Sigmoid colon (tissue), 7 donors: ENCODE results near the gene TNRC6A. TPM values are rescaled to one million over a fixed set of nuclear protein-coding genes. Genes with fewer than 3 reads are reported as not detected.

ENCODE experiments used
- DNase-seq: peaks from one replicate; pipeline ENCODE4 v3.0.0-alpha.2; 2019
- H3K27ac ChIP-seq, 4 donors: fragments of 200-600 bp; sonication (generic); one replicate each; pipeline ENCODE4 v1.5.1; 2016 to 2019; ENCODE audit warnings: mild to moderate bottlenecking in 1 of 4
- H3K27me3 ChIP-seq, 3 donors: fragments of 200-600 bp; sonication (generic); one replicate each; pipeline ENCODE4 v1.5.1; 2019; ENCODE audit warnings: mild to moderate bottlenecking in 1 of 3
- H3K36me3 ChIP-seq, 4 donors: fragments of 200-600 bp; sonication (generic); one replicate each; pipeline ENCODE4 v1.5.1; 2016 to 2019
- H3K4me1 ChIP-seq, 4 donors: fragments of 200-600 bp; sonication (generic); one replicate each; pipeline ENCODE4 v1.5.1; 2017 to 2019
- H3K4me3 ChIP-seq, 4 donors: fragments of 200-600 bp; sonication (generic); one replicate each; pipeline ENCODE4 v1.5.1; 2017 to 2019; ENCODE audit warnings: mild to moderate bottlenecking in 2 of 4, moderate library complexity in 1 of 4
- H3K9me3 ChIP-seq, 4 donors: fragments of 200-600 bp in 3 of 4; sonication (generic) in 3 of 4; one replicate each; pipeline versions ENCODE4 v1.5.1 to v1.6.1; 2013 to 2019
- CTCF ChIP-seq, 4 experiments: fragments of 450-650 bp in 3 of 4; fragments of 200-600 bp in 1 of 4; IDR thresholded peaks; one replicate each; pipeline ENCODE4 v1.5.1; 2016 to 2019; ENCODE audit warnings: antibody characterized with exemption in 4 of 4, mild to moderate bottlenecking in 3 of 4, moderate library complexity in 2 of 4
- EP300 ChIP-seq, 4 donors: sonication (generic); formaldehyde crosslinking; IDR thresholded peaks; one replicate each; pipeline ENCODE4 v1.6.1; 2017; ENCODE audit warnings: antibody characterized with exemption in 4 of 4
- POLR2A ChIP-seq, 2 donors: fragments of 450-650 bp; IDR thresholded peaks; one replicate each; pipeline ENCODE4 v1.6.1; 2016; ENCODE audit warnings: antibody characterized with exemption in 2 of 2, mild to moderate bottlenecking in 2 of 2, moderate library complexity in 2 of 2
- POLR2AphosphoS5 ChIP-seq, 4 donors: sonication (generic); formaldehyde crosslinking; IDR thresholded peaks; one replicate each; pipeline ENCODE4 v1.6.1; 2017; ENCODE audit warnings: antibody characterized with exemption in 4 of 4
- WGBS, 2 donors: extraction: QIAGEN DNeasy Blood & Tissue Kit; methylation state at CpG; one replicate each; pipeline ENCODE4 v1.1.7; 2013; 5-methylcytosine and 5-hydroxymethylcytosine counted together
- intact Hi-C: fragments of 100-400 bp; cut with DNase I; formaldehyde crosslinking; loops from one replicate; pipeline ENCODE4 v1.15.1; 2023
- polyA plus RNA-seq, 3 donors: library from polyadenylated mRNA; stranded (reverse); fragments of 200-250 nt; gene quantifications; one replicate each; pipeline ENCODE4 v1.2.3, GENCODE V29; 2013
- total RNA-seq, 4 donors: library from RNA; depleted of rRNA; stranded (reverse); fragments of >200 nt; gene quantifications; one replicate each; pipeline ENCODE4 v1.1.0, GENCODE V29; 2016
- donor health status: healthy with polysubstance abuse.
- donor health status: Bipolar disorder and iron deficiency.
- donor health status: healthy.

Gene TNRC6A
- total RNA-seq, result 100 to 1,000 TPM in 1 of 4 donors, 10 to 100 TPM in 3; 42.8 to 129 (median 64.9) TPM
- polyA plus RNA-seq, result 10 to 100 TPM in 1 of 3 donors, 1 to 10 TPM in 2; 4.6 to 18.9 (median 5.4) TPM

DNA sequence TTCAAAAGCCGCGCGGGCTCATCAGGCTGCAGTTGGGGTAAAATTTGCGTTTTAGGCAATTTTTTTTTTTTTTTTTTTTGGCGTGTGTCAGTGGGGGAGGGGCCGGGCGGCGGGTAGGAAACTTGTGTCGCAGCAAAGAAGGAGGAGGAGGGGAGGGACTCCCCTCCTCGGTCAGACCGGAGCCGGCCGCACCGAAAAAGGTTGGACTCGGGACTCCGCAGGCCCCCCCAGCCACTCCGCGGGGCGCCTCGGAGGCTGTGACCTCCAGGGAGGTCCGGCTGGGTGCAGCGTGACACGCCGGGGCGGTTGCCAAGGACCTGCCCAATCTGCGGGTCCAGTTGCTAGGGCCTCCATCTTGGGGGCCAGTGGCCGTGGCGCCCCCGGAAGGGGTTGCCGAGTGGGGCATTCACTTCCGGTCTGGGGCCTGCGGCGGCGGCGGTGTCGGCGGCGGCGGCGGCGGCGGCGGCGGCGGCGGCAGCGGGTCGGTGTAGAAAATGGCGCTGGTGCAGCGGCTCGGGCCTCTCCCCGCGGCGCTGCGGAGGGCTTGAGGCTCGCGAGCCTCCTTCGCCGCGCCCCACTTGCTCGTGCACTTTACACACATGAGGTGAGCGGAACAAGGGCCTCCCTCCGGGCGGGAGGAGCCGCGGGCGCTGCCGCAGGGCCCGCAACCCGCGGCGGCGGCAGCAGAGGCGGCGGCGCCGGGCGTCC, at the start of gene TNRC6A:
Gene TNRC6A (plus strand): TSS at position 409 of the 708 bp plus-strand sequence. CDS start 191 bp downstream, at position 600.
- peak within 1 kb of the TSS; percentile 94 to 98 (median 96) for H3K27ac ChIP-seq
- H3K27me3 ChIP-seq, result no peaks in the 10 kb centered on the region
- DNase-seq, result peak; percentile 96
- WGBS, 2 donors, result 0% methylated on average over 78 of the region's 78 CpGs
- peaks cover 0 to 42% (median 36%) of the 10 kb centered on the region in 4 donors for H3K4me1 ChIP-seq
- H3K9me3 ChIP-seq, result no peaks in the 10 kb centered on the region
- peaks cover 0 to 12% (median 3%) of the 10 kb centered on the region in 4 donors for H3K36me3 ChIP-seq
- intact Hi-C loops, result loop anchor here (1.0 to 2.0 kb wide), 2 partner anchors 29 to 60 kb away; no protein-coding TSS in a partner anchor
- no peak for TF ChIP-seq CTCF (IDR thresholded peaks at IDR 0.05)
- peak; percentile 83 to 94 (median 87) for TF ChIP-seq POLR2AphosphoS5 (IDR thresholded peaks at IDR 0.05)
- peak; percentile 60 to 66 for TF ChIP-seq POLR2A (IDR thresholded peaks at IDR 0.05)
- TF ChIP-seq EP300 (IDR thresholded peaks at IDR 0.05), result no peak
- peak within 1 kb of the TSS; percentile 78 to 82 (median 79) for H3K4me3 ChIP-seq

- Histone ChIP-seq H3K4me1 (peaks cover 0 to 17% (median 13%) of the 10 kb centered on the region in 4 donors), H3K36me3 (no peaks in the 10 kb centered on the region), H3K27me3 (no peaks in the 10 kb centered on the region), H3K4me3 (no peak overlapping the region), H3K9me3 (no peaks in the 10 kb centered on the region), H3K27ac (no peak overlapping the region)
- no peak for DNase-seq
- 64 to 66% methylated on average over 6 of the region's 6 CpGs for WGBS, 2 donors
- intact Hi-C loops, result no loop called here
- TF ChIP-seq POLR2AphosphoS5 (IDR thresholded peaks at IDR 0.05), result no peak
- no peak for TF ChIP-seq POLR2A (IDR thresholded peaks at IDR 0.05)
- no peak for TF ChIP-seq CTCF (IDR thresholded peaks at IDR 0.05)
- TF ChIP-seq EP300 (IDR thresholded peaks at IDR 0.05), result no peak
Measured at GRCh38 chr16:24681793-24682192, 47.7 kb upstream of the TNRC6A start.

GRCh38 chr16:24683250-24683649, 46.2 kb upstream of the TNRC6A start:
- Histone ChIP-seq H3K36me3 (no peaks in the 10 kb centered on the region), H3K27ac (no peak overlapping the region), H3K9me3 (no peaks in the 10 kb centered on the region), H3K4me1 (peaks cover 0 to 17% (median 14%) of the 10 kb centered on the region in 4 donors), H3K4me3 (no peak overlapping the region), H3K27me3 (no peaks in the 10 kb centered on the region)
- 80 to 84% methylated on average over 4 of the region's 4 CpGs for WGBS, 2 donors
- no peak for TF ChIP-seq EP300 (IDR thresholded peaks at IDR 0.05)
- TF ChIP-seq POLR2A (IDR thresholded peaks at IDR 0.05), result no peak
- TF ChIP-seq CTCF (IDR thresholded peaks at IDR 0.05), result no peak
- TF ChIP-seq POLR2AphosphoS5 (IDR thresholded peaks at IDR 0.05), result no peak
- DNase-seq, result no peak
- intact Hi-C loops, result no loop called here

DNA sequence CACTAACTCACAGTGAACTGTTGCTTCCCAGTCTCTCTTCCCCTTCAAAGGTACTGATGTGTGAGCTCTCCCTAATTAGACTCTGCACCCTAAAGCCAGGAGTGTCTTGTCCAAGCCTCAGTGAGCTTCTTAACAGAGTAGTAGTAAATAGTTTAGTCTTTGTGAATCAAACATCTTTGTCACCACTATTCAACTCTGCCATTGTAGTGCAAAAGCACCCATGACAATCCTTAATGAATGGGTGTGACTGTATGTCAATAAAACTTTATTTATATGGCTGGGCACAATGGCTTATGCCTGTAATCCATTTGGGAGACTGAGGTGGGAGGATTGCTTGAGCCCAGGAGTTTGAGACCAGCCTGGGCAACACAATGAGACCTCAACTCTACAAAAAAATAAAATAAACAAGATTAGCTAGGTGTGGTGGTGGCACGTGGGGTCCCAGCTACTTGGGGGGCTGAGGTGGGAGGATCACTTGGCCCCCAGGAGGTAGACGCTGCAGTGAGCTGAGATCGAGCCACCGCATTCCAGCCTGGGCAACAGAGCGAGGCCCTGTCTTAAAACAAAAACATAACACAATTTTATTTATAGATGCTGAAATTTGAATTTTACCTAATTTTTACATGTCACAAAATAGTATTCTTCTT, 45.5 kb upstream of the TNRC6A start:
- Histone ChIP-seq H3K4me3 (no peak overlapping the region), H3K27me3 (no peaks in the 10 kb centered on the region), H3K36me3 (no peaks in the 10 kb centered on the region), H3K9me3 (no peaks in the 10 kb centered on the region), H3K4me1 (peaks cover 0 to 17% (median 14%) of the 10 kb centered on the region in 4 donors), H3K27ac (no peak overlapping the region)
- 85 to 87% methylated on average over 5 of the region's 5 CpGs for WGBS, 2 donors
- DNase-seq, result no peak
- intact Hi-C loops, result no loop called here
- TF ChIP-seq EP300 (IDR thresholded peaks at IDR 0.05), result no peak
- no peak for TF ChIP-seq POLR2A (IDR thresholded peaks at IDR 0.05)
- no peak for TF ChIP-seq CTCF (IDR thresholded peaks at IDR 0.05)
- TF ChIP-seq POLR2AphosphoS5 (IDR thresholded peaks at IDR 0.05), result no peak
